OCI-LY3 (cell line): ENCODE measurements around the gene AP3M1.
"Not testable (repeated sequence)": the region's sequence is repeated elsewhere in the genome, so short reads cannot be mapped to it uniquely, and the experiment has no call there.

ENCODE experiments used
- H2AFZ ChIP-seq: fragments of 200-600, 300-600 bp; shearing (Covaris generic); 2 replicates; pipeline ENCODE4 v1.6.0; 2014; ENCODE audit warnings: antibody characterized with exemption, low read depth, low read length
- H3K27ac ChIP-seq: fragments of 200-600, 300-600 bp; sonication (generic); 2 replicates; pipeline ENCODE4 v1.5.1; 2014; ENCODE audit warnings: mild to moderate bottlenecking, low read length, moderate library complexity, mixed read lengths
- H3K27me3 ChIP-seq: fragments of 200-600, 300-600 bp; sonication (generic); 2 replicates; pipeline ENCODE4 v1.6.1; 2014; ENCODE audit warnings: low read depth, low read length, mixed read lengths
- H3K36me3 ChIP-seq: fragments of 200-600, 300-600 bp; sonication (generic); replicated peaks from 2 replicates; pipeline ENCODE3; 2014; ENCODE audit warnings: low read depth, low read length, mixed read lengths
- H3K4me1 ChIP-seq: fragments of 300-600, 200-600 bp; sonication (generic); 2 replicates; pipeline ENCODE4 v1.6.1; 2014; ENCODE audit warnings: low read length, mixed read lengths
- H3K4me2 ChIP-seq: fragments of 200-600, 300-600 bp; sonication (generic); 2 replicates; pipeline ENCODE4 v1.6.1; 2014; ENCODE audit warnings: low read length, mixed read lengths
- H3K4me3 ChIP-seq: fragments of 300-600, 200-600 bp; sonication (generic); 2 replicates; pipeline ENCODE4 v1.5.1; 2014; ENCODE audit warnings: antibody characterized with exemption, mild to moderate bottlenecking, low read length, moderate library complexity
- H3K79me2 ChIP-seq: fragments of 300-600, 200-600 bp; shearing (Covaris generic); 2 replicates; pipeline ENCODE4 v1.6.1; 2014; ENCODE audit warnings: mild to moderate bottlenecking, low read length, mixed read lengths
- H3K9ac ChIP-seq: fragments of 300-600, 200-600 bp; shearing (Covaris generic); 2 replicates; pipeline ENCODE4 v1.6.0; 2014; ENCODE audit warnings: mild to moderate bottlenecking, low read length, moderate library complexity
- H3K9me3 ChIP-seq: fragments of 200-600, 300-600 bp; shearing (Covaris generic); 2 replicates; pipeline ENCODE4 v1.6.1; 2014; ENCODE audit warnings: low read length, mixed read lengths; ENCODE audit not compliant: insufficient read depth
- H4K20me1 ChIP-seq: fragments of 200-600, 300-600 bp; sonication (generic); 2 replicates; pipeline ENCODE4 v1.6.1; 2016; ENCODE audit warnings: low read length, mixed read lengths; ENCODE audit not compliant: insufficient read depth
- CTCF ChIP-seq: fragments of 200-600, 300-600 bp; sonication (generic); IDR thresholded peaks from 2 replicates; pipeline ENCODE4 v1.5.1; 2014; ENCODE audit warnings: antibody characterized with exemption, low read length, low read depth
- EZH2phosphoT487 ChIP-seq: fragments of 200-600 bp; shearing (Covaris generic); IDR thresholded peaks from 2 replicates; pipeline ENCODE4 v1.6.1; 2018; ENCODE audit warnings: antibody characterized with exemption, mixed run types, low read depth

Gene AP3M1

GRCh38 chr10:74150990-74151878, 606 bp upstream of the AP3M1 start, which contains the start of gene ADK:
Gene ADK, plus strand, starts transcription at chr10:74151221. Its CDS starts 58 bp downstream, at chr10:74151279.
- Histone ChIP-seq H3K4me1 (peaks cover 10% of the 10 kb centered on the region), H3K4me2 (peak within 1 kb of the TSS; percentile 83), H3K4me3 (peak within 1 kb of the TSS; percentile 97), H3K27ac (peak within 1 kb of the TSS; percentile 74), H3K9me3 (no peaks in the 10 kb centered on the region), H3K9ac (peak within 1 kb of the TSS; percentile 90), H2AFZ (peak within 1 kb of the TSS; percentile 77), H3K36me3 (no peaks in the 10 kb centered on the region), H3K27me3 (no peaks in the 10 kb centered on the region), H4K20me1 (no peaks in the 10 kb centered on the region), H3K79me2 (peaks cover 47% of the 10 kb centered on the region)
- TF ChIP-seq EZH2phosphoT487 (no peak), CTCF (peak; percentile 17)

GRCh38 chr10:74146980-74147379, 3.6 kb downstream of the AP3M1 start:
- not testable (repeated sequence) for H3K9me3 ChIP-seq, H3K27ac ChIP-seq, H3K4me3 ChIP-seq, H3K27me3 ChIP-seq, H3K4me2 ChIP-seq, H2AFZ ChIP-seq, H3K36me3 ChIP-seq, H3K4me1 ChIP-seq, H4K20me1 ChIP-seq, H3K9ac ChIP-seq
- H3K79me2 ChIP-seq: peaks cover 41% of the 10 kb centered on the region

GRCh38 chr10:74145133-74145532, 5.5 kb downstream of the AP3M1 start:
- no peaks in the 10 kb centered on the region for H3K9me3 ChIP-seq
- H3K27ac ChIP-seq: no peak overlapping the region
- H3K4me3 ChIP-seq: no peak overlapping the region
- H3K9ac ChIP-seq: no peak overlapping the region
- H3K4me1 ChIP-seq: peaks cover 5% of the 10 kb centered on the region
- peaks cover 29% of the 10 kb centered on the region for H3K79me2 ChIP-seq
- H3K36me3 ChIP-seq: no peaks in the 10 kb centered on the region
- H3K4me2 ChIP-seq: no peak overlapping the region
- no peaks in the 10 kb centered on the region for H3K27me3 ChIP-seq
- no peak overlapping the region for H2AFZ ChIP-seq
- no peaks in the 10 kb centered on the region for H4K20me1 ChIP-seq
- no peak for TF ChIP-seq CTCF
- no peak for TF ChIP-seq EZH2phosphoT487

- no peak overlapping the region for H3K4me2 ChIP-seq
- H3K4me1 ChIP-seq: no peaks in the 10 kb centered on the region
- no peaks in the 10 kb centered on the region for H3K27me3 ChIP-seq
- H3K36me3 ChIP-seq: peaks cover 12% of the 10 kb centered on the region
- H3K9ac ChIP-seq: no peak overlapping the region
- H3K9me3 ChIP-seq: no peaks in the 10 kb centered on the region
- H3K4me3 ChIP-seq: no peak overlapping the region
- no peak overlapping the region for H2AFZ ChIP-seq
- H4K20me1 ChIP-seq: no peaks in the 10 kb centered on the region
- peaks cover 5% of the 10 kb centered on the region for H3K79me2 ChIP-seq
- TF ChIP-seq EZH2phosphoT487 (no peak), CTCF (no peak)
- no peak overlapping the region for H3K27ac ChIP-seq
These were observed 10.1 kb downstream of the AP3M1 start for GRCh38 chr10:74140553-74140952.
